ENCODE measurements around the gene SLC35F3. TPM values are rescaled to one million over a fixed set of nuclear protein-coding genes. Genes with fewer than 3 reads are reported as not detected.

Gene SLC35F3
- total and polyA plus RNA-seq, 2 experiments from 2014 or later, result 1.0 to 3.2 TPM

- peaks cover 7% of the 10 kb centered on the region; the same call in 2 of the 3 replicates for H3K36me3 Mint-ChIP-seq (ENCODE audit: low read depth)
- Histone ChIP-seq H3K4me3 (no peak overlapping the region), H3K9me2 (ENCODE audit: insufficient read depth) (peaks cover 9% of the 10 kb centered on the region; the same call in 1 of the 2 replicates), H3K4me2 (no peak overlapping the region), H3F3A (replicated peaks; ENCODE audit: low read depth) (no peaks in the 10 kb centered on the region), H3K79me2 (replicated peaks; ENCODE audit: insufficient read depth) (no peaks in the 10 kb centered on the region), H3K27ac (ENCODE audit: low read depth) (no peak overlapping the region), H4K20me1 (replicated peaks; ENCODE audit: insufficient read depth) (no peaks in the 10 kb centered on the region), H3K36me3 (ENCODE audit: insufficient read depth) (no peaks in the 10 kb centered on the region), H3K4me1 (ENCODE audit: insufficient read depth) (0 out of 2 replicates have a peak, but pooled peaks cover 4% of the 10 kb centered on the region), H2AFZ (no peak overlapping the region), H3K27me3 (ENCODE audit: insufficient read depth) (no peaks in the 10 kb centered on the region)
- no peak overlapping the region for H3K27ac Mint-ChIP-seq
- peaks cover 7% of the 10 kb centered on the region for H3K4me1 Mint-ChIP-seq
- no peak overlapping the region for H3K4me3 Mint-ChIP-seq
- DNase-seq (ENCODE audit: low spot score), result no peak
- no peak for TF ChIP-seq EZH2phosphoT487 (IDR thresholded peaks at IDR 0.05; ENCODE audit: unreplicated experiment)
- TF ChIP-seq POLR2AphosphoS5 (IDR thresholded peaks at IDR 0.05; ENCODE audit: low read depth), result no peak
- TF ChIP-seq EZH2 (IDR thresholded peaks at IDR 0.05; ENCODE audit: low read depth, unreplicated experiment), result no peak
- TF ChIP-seq ZNF114 (CRISPR knock-in tag; IDR thresholded peaks at IDR 0.05), result no peak
- no peak for TF ChIP-seq ZNF331 (CRISPR knock-in tag; IDR thresholded peaks at IDR 0.05; ENCODE audit: low read depth)
- TF ChIP-seq, protein P1, sequence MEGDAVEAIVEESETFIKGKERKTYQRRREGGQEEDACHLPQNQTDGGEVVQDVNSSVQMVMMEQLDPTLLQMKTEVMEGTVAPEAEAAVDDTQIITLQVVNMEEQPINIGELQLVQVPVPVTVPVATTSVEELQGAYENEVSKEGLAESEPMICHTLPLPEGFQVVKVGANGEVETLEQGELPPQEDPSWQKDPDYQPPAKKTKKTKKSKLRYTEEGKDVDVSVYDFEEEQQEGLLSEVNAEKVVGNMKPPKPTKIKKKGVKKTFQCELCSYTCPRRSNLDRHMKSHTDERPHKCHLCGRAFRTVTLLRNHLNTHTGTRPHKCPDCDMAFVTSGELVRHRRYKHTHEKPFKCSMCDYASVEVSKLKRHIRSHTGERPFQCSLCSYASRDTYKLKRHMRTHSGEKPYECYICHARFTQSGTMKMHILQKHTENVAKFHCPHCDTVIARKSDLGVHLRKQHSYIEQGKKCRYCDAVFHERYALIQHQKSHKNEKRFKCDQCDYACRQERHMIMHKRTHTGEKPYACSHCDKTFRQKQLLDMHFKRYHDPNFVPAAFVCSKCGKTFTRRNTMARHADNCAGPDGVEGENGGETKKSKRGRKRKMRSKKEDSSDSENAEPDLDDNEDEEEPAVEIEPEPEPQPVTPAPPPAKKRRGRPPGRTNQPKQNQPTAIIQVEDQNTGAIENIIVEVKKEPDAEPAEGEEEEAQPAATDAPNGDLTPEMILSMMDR (conservative IDR thresholded peaks at IDR 0.05; ENCODE audit: low read depth in 2 of 2), result no peak
- TF ChIP-seq STAT1 (IDR thresholded peaks at IDR 0.05; ENCODE audit: unreplicated experiment), result no peak
- TF ChIP-seq ZNF462 (CRISPR knock-in tag; IDR thresholded peaks at IDR 0.05), result no peak
- TF ChIP-seq JUNB (IDR thresholded peaks at IDR 0.05; ENCODE audit: unreplicated experiment), result no peak
- no peak for TF ChIP-seq CREB1 (CRISPR knock-in tag; IDR thresholded peaks at IDR 0.05; ENCODE audit: low read depth)
- H3K27me3 Mint-ChIP-seq (ENCODE audit: insufficient read depth, low read depth, poor library complexity), result peaks cover 6% of the 10 kb centered on the region
- no peak for ATAC-seq
- peaks cover 4% of the 10 kb centered on the region; the same call in 2 of the 3 replicates for H3K9me3 Mint-ChIP-seq
These were observed 55.5 kb downstream of the SLC35F3 start for GRCh38 chr1:233959971-233960370.
